ENCODE data around the gene MAPKAP1.

The MAPKAP1 gene

GRCh38 chr9:125439434-125440272 is 267.4 kb downstream of the MAPKAP1 start:
- TF ChIP-seq FOXP2 (optimal IDR thresholded peaks at IDR 0.05; ENCODE audit: borderline replicate concordance, extremely low read depth, extremely low read length, insufficient read depth): no peak
- TF ChIP-seq SIN3A (IDR thresholded peaks at IDR 0.05; ENCODE audit: borderline replicate concordance, insufficient read depth, low read length): no peak
- no peak for TF ChIP-seq REST (IDR thresholded peaks at IDR 0.05; ENCODE audit: insufficient read depth in 1 of 2, low read depth in 2 of 2, low read length in 2 of 2)
- no peak for TF ChIP-seq TAF1 (IDR thresholded peaks at IDR 0.05; ENCODE audit: borderline replicate concordance, insufficient read depth, low read length)
- no peak for TF ChIP-seq POLR2AphosphoS5 (IDR thresholded peaks at IDR 0.05; ENCODE audit: low read depth, low read length)

- TF ChIP-seq REST (IDR thresholded peaks at IDR 0.05; ENCODE audit: insufficient read depth in 1 of 2, low read depth in 2 of 2, low read length in 2 of 2) (no peak), FOXP2 (optimal IDR thresholded peaks at IDR 0.05; ENCODE audit: borderline replicate concordance, extremely low read depth, extremely low read length, insufficient read depth) (no peak), TAF1 (IDR thresholded peaks at IDR 0.05; ENCODE audit: borderline replicate concordance, insufficient read depth, low read length) (no peak), SIN3A (IDR thresholded peaks at IDR 0.05; ENCODE audit: borderline replicate concordance, insufficient read depth, low read length) (no peak), POLR2AphosphoS5 (IDR thresholded peaks at IDR 0.05; ENCODE audit: low read depth, low read length) (no peak)
These were observed 268.2 kb downstream of the MAPKAP1 start for GRCh38 chr9:125438506-125439433.

- TF ChIP-seq SIN3A (IDR thresholded peaks at IDR 0.05; ENCODE audit: borderline replicate concordance, insufficient read depth, low read length): no peak
- TF ChIP-seq POLR2AphosphoS5 (IDR thresholded peaks at IDR 0.05; ENCODE audit: low read depth, low read length): no peak
- TF ChIP-seq TAF1 (IDR thresholded peaks at IDR 0.05; ENCODE audit: borderline replicate concordance, insufficient read depth, low read length): no peak
- TF ChIP-seq FOXP2 (optimal IDR thresholded peaks at IDR 0.05; ENCODE audit: borderline replicate concordance, extremely low read depth, extremely low read length, insufficient read depth): no peak
- TF ChIP-seq REST (IDR thresholded peaks at IDR 0.05; ENCODE audit: insufficient read depth in 1 of 2, low read depth in 2 of 2, low read length in 2 of 2): no peak
These were observed 269.2 kb downstream of the MAPKAP1 start for GRCh38 chr9:125437771-125438221.

- TF ChIP-seq SIN3A (IDR thresholded peaks at IDR 0.05; ENCODE audit: borderline replicate concordance, insufficient read depth, low read length): no peak
- TF ChIP-seq POLR2AphosphoS5 (IDR thresholded peaks at IDR 0.05; ENCODE audit: low read depth, low read length): no peak
- no peak for TF ChIP-seq FOXP2 (optimal IDR thresholded peaks at IDR 0.05; ENCODE audit: borderline replicate concordance, extremely low read depth, extremely low read length, insufficient read depth)
- no peak for TF ChIP-seq REST (IDR thresholded peaks at IDR 0.05; ENCODE audit: insufficient read depth in 1 of 2, low read depth in 2 of 2, low read length in 2 of 2)
- no peak for TF ChIP-seq TAF1 (IDR thresholded peaks at IDR 0.05; ENCODE audit: borderline replicate concordance, insufficient read depth, low read length)
These were observed 270.2 kb downstream of the MAPKAP1 start for GRCh38 chr9:125436613-125437443.
